HG03520 (cell line): Measurements from ENCODE around the gene TRIM13.
"Not testable (repeated sequence)": the region's sequence is repeated elsewhere in the genome, so short reads cannot be mapped to it uniquely, and the experiment has no call there.

Experiments used
- ATAC-seq: cut with Tn5 transposase; IDR thresholded peaks from one replicate; pipeline ENCODE4 v1.9.1; 2021; ENCODE audit warnings: mild to moderate bottlenecking, moderate library complexity; ENCODE audit not compliant: unreplicated experiment

TRIM13 gene

DNA sequence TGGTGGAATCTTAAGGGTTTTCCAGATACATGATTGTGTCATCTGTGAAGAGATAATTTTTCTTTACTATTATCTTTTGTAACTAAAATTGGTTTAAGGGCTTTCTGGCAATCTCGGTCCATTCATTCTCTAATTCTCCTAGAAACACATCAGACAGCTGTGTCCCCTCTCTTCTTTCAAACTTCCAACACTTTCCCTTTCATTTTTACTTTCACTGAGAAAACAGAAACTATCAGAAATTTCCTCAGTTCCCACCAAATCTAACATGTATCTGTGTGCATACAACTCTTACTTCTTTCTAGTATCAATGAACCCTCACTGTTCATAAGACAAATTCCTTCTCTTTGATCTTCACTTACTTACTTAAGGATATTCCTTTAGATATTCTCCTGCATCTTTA is 58.6 kb downstream of the TRIM13 start:
- no peak for ATAC-seq

DNA sequence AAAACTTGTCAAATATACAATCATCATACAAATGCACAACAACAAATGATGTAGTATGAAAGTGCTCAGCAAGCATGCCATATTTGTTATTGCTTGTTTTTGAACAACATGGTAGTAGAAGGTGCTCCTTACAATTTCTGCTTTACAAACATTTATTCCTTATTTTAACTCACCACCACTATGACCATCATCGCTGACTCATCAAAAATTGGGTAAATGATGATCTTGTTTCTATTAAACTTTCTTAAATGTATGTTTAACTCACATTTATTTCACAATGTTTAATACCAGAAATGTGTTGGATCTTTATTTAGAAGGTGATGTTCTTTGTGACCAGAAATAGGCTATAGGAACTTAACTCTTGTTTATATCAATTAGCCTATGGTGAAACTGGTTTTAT is 63.9 kb downstream of the TRIM13 start:
- no peak for ATAC-seq

DNA sequence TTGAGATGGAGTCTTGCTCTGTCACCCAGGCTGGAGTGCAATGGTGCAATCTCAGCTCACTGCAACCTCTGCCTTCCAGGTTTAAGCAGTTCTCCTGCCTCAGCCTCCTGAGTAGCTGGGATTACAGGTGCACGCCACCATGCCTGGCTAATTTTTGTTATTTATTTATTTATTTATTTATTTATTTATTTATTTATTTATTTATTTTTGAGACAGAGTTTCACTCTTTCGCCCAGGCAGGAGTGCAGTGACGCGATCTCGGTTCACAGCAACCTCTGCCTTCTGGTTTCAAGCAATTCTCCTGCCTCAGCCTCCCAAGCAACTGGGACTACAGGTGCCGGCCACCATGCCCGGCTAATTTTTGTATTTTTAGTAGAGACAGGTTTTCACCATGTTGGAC is 65.5 kb downstream of the TRIM13 start:
- ATAC-seq: not testable (repeated sequence)

- no peak for ATAC-seq
Observed at GRCh38 chr13:50065712-50066111, 68.9 kb downstream of the TRIM13 start.
